ENCODE measurements around the gene RAD21L1.

The RAD21L1 gene

GRCh38 chr20:1280195-1281102, 54.6 kb downstream of the RAD21L1 start:
- TF ChIP-seq CTCF (IDR thresholded peaks at IDR 0.05; ENCODE audit: insufficient read depth, missing control alignments), result no peak
- DNase-seq (ENCODE audit: insufficient read length, low spot score), result no peak
- FAIRE-seq, result no peak

GRCh38 chr20:1281279-1282057, 55.6 kb downstream of the RAD21L1 start:
- no peak for DNase-seq (ENCODE audit: insufficient read length, low spot score)
- no peak for TF ChIP-seq CTCF (IDR thresholded peaks at IDR 0.05; ENCODE audit: insufficient read depth, missing control alignments)
- FAIRE-seq, result no peak

- DNase-seq (ENCODE audit: insufficient read length, low spot score) (no peak), FAIRE-seq (no peak)
- TF ChIP-seq CTCF (IDR thresholded peaks at IDR 0.05; ENCODE audit: insufficient read depth, missing control alignments), result no peak
Observed at GRCh38 chr20:1282966-1283365, 57.1 kb downstream of the RAD21L1 start.

- DNase-seq (ENCODE audit: insufficient read length, low spot score) (no peak), FAIRE-seq (no peak)
- no peak for TF ChIP-seq CTCF (IDR thresholded peaks at IDR 0.05; ENCODE audit: insufficient read depth, missing control alignments)
Observed at GRCh38 chr20:1283522-1284510, 58.0 kb downstream of the RAD21L1 start.

- no peak for DNase-seq (ENCODE audit: insufficient read length, low spot score)
- FAIRE-seq, result no peak
- TF ChIP-seq CTCF (IDR thresholded peaks at IDR 0.05; ENCODE audit: insufficient read depth, missing control alignments), result no peak
Observed at GRCh38 chr20:1286267-1287024, 60.6 kb downstream of the RAD21L1 start.

GRCh38 chr20:1287306-1287705, 61.5 kb downstream of the RAD21L1 start:
- TF ChIP-seq CTCF (IDR thresholded peaks at IDR 0.05; ENCODE audit: insufficient read depth, missing control alignments), result no peak
- DNase-seq (ENCODE audit: insufficient read length, low spot score), result no peak
- FAIRE-seq, result no peak

Data from D721Med (cell line).